HFF-Myc (cell line): ENCODE measurements around the gene DRD3.
A peak's percentile ranks its signal among the peaks of the same experiment; 100 is the strongest.

Experiments used
- DNase-seq: peaks from one replicate; pipeline ENCODE4 v3.0.0-alpha.2; 2011; ENCODE audit warnings: low read depth; ENCODE audit errors: extremely low read depth
- H3K4me3 ChIP-seq: replicated peaks from 2 replicates; pipeline ENCODE4 v1.5.1; 2011; ENCODE audit warnings: low read depth, mild to moderate bottlenecking, control low read depth, low read length
- CTCF ChIP-seq: IDR thresholded peaks from 2 replicates; pipeline ENCODE4 v1.5.1; 2012; ENCODE audit warnings: mild to moderate bottlenecking, low read depth, low read length, control low read depth; ENCODE audit errors: missing control alignments

DRD3 gene

GRCh38 chr3:114194750-114195149 is 15.9 kb upstream of the DRD3 start:
- TF ChIP-seq CTCF, result no peak
- no peak for DNase-seq
- H3K4me3 ChIP-seq, result no peak overlapping the region

GRCh38 chr3:114192136-114192535 is 13.3 kb upstream of the DRD3 start:
- no peak for DNase-seq
- TF ChIP-seq CTCF, result no peak
- H3K4me3 ChIP-seq, result no peak overlapping the region

- no peak for TF ChIP-seq CTCF
- no peak for DNase-seq
- H3K4me3 ChIP-seq, result no peak overlapping the region
These were observed 7.6 kb upstream of the DRD3 start for GRCh38 chr3:114186501-114186900.

GRCh38 chr3:114179575-114179974 is 723 bp upstream of the DRD3 start:
- peak; percentile 9 for DNase-seq
- no peak overlapping the region for H3K4me3 ChIP-seq
- peak; percentile 26 for TF ChIP-seq CTCF

GRCh38 chr3:114176890-114177289 is 2.0 kb downstream of the DRD3 start:
- H3K4me3 ChIP-seq, result no peak overlapping the region
- no peak for TF ChIP-seq CTCF
- no peak for DNase-seq

- no peak for TF ChIP-seq CTCF
- H3K4me3 ChIP-seq, result no peak overlapping the region
- no peak for DNase-seq
These were observed 2.4 kb downstream of the DRD3 start for GRCh38 chr3:114176487-114176886.

- no peak for DNase-seq
- H3K4me3 ChIP-seq, result no peak overlapping the region
- no peak for TF ChIP-seq CTCF
These were observed 3.5 kb downstream of the DRD3 start for GRCh38 chr3:114175204-114175987.
